Astrocyte (in vitro differentiated cells and primary cell): ENCODE results near the gene GOT1. TPM values are rescaled to one million over a fixed set of nuclear protein-coding genes. Genes with fewer than 3 reads are reported as not detected.
A peak's percentile ranks its signal among the peaks of the same experiment; 100 is the strongest.

ENCODE experiments used
- DNase-seq: peaks from one replicate; pipeline ENCODE4 v3.0.0-alpha.2; 2010; ENCODE audit warnings: low read depth
- FAIRE-seq: peaks from 2 replicates; lab custom pipeline; 2011; peaks lifted over from hg19 to GRCh38; lab: Jason Lieb, UNC
- H2AFZ ChIP-seq: 2 replicates; pipeline ENCODE4 v1.6.0; 2012; ENCODE audit warnings: low read depth, low read length, inconsistent platforms
- H3K27ac ChIP-seq: 2 replicates; pipeline ENCODE4 v1.5.1; 2011; ENCODE audit warnings: low read depth, low read length, inconsistent platforms
- H3K27me3 ChIP-seq: 2 replicates; pipeline ENCODE4 v1.6.0; 2011; ENCODE audit warnings: low read length, inconsistent platforms; ENCODE audit not compliant: insufficient read depth
- H3K36me3 ChIP-seq: 2 replicates; pipeline ENCODE4 v1.5.1; 2011; ENCODE audit warnings: low read length, inconsistent platforms; ENCODE audit not compliant: insufficient read depth
- H3K4me1 ChIP-seq: 2 replicates; pipeline ENCODE4 v1.5.1; 2011; ENCODE audit warnings: low read length, inconsistent platforms; ENCODE audit not compliant: insufficient read depth
- H3K4me2 ChIP-seq: 2 replicates; pipeline ENCODE4 v1.6.0; 2012; ENCODE audit warnings: low read length, inconsistent platforms
- H3K4me3 ChIP-seq: 2 replicates; pipeline ENCODE4 v1.5.1; 2011; ENCODE audit warnings: low read depth, mild to moderate bottlenecking, low read length, inconsistent platforms; ENCODE audit not compliant: insufficient read depth
- H3K79me2 ChIP-seq: 2 replicates; pipeline ENCODE4 v1.6.0; 2012; ENCODE audit warnings: mild to moderate bottlenecking, low read length, inconsistent platforms; ENCODE audit not compliant: insufficient read depth
- H3K9ac ChIP-seq: 2 replicates; pipeline ENCODE4 v1.6.0; 2012; ENCODE audit warnings: mild to moderate bottlenecking, low read length, inconsistent platforms
- H3K9me3 ChIP-seq: 2 replicates; pipeline ENCODE4 v1.5.1; 2012; ENCODE audit warnings: low read depth, mild to moderate bottlenecking, low read length, inconsistent platforms; ENCODE audit not compliant: insufficient read depth
- H4K20me1 ChIP-seq: 2 replicates; pipeline ENCODE4 v1.6.0; 2012; ENCODE audit warnings: low read length, inconsistent platforms; ENCODE audit not compliant: insufficient read depth
- H3K27ac Mint-ChIP-seq: one replicate; pipeline ENCODE4 v1.8.0; 2021; ENCODE audit warnings: mild to moderate bottlenecking, mixed read lengths; ENCODE audit not compliant: unreplicated experiment
- H3K27me3 Mint-ChIP-seq: one replicate; pipeline ENCODE4 v1.8.0; 2021; ENCODE audit warnings: low read depth, mixed read lengths; ENCODE audit not compliant: unreplicated experiment
- H3K36me3 Mint-ChIP-seq: one replicate; pipeline ENCODE4 v1.8.0; 2021; ENCODE audit warnings: low read depth, mixed read lengths; ENCODE audit not compliant: unreplicated experiment
- H3K4me1 Mint-ChIP-seq: one replicate; pipeline ENCODE4 v1.8.0; 2021; ENCODE audit warnings: low read depth, mixed read lengths; ENCODE audit not compliant: unreplicated experiment
- H3K4me3 Mint-ChIP-seq: one replicate; pipeline ENCODE4 v1.8.0; 2021; ENCODE audit warnings: mild to moderate bottlenecking, moderate library complexity, mixed read lengths; ENCODE audit not compliant: unreplicated experiment
- H3K9me3 Mint-ChIP-seq: one replicate; pipeline ENCODE4 v1.8.0; 2021; ENCODE audit warnings: mild to moderate bottlenecking, mixed read lengths; ENCODE audit not compliant: unreplicated experiment
- EZH2 ChIP-seq: IDR thresholded peaks from 2 replicates; pipeline ENCODE4 v1.6.1; 2012; ENCODE audit warnings: mild to moderate bottlenecking, low read length, inconsistent platforms; ENCODE audit not compliant: insufficient read depth
- total RNA-seq: library from RNA; stranded (reverse); gene quantifications from 2 replicates; pipeline ENCODE4 v1.2.1, GENCODE V29; 2021
- TF ChIP-seq, protein P1 (sequence below): IDR thresholded peaks from 2 replicates; pipeline ENCODE4 v1.5.1; 2011; ENCODE audit warnings: low read depth, mild to moderate bottlenecking, inconsistent platforms, low read length, moderate library complexity; ENCODE audit not compliant: insufficient read depth

The GOT1 gene
- total RNA-seq, 1 donor from 2014 or later = 46.8 TPM

DNA sequence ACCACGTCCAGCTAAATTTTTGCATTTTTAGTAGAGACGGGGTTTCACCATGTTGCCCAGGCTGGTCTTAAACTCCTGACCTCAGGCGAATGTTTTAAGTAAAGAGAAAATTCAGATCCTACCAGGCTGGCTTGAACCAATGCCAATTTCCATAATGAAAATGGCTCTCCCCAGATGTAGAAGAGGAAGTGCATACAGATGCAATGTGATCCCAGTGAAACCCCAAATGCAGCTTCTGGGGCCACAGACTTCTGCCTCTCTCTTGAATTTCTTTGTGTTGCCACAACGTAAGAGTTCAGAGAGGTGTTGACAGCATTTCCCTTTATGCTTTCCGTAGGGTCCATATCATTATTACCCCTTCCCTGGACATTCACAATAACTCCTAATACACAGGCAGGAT is 29.6 kb upstream of the GOT1 start:
- no peak for DNase-seq
- no peak overlapping the region for H3K4me3 ChIP-seq

DNA sequence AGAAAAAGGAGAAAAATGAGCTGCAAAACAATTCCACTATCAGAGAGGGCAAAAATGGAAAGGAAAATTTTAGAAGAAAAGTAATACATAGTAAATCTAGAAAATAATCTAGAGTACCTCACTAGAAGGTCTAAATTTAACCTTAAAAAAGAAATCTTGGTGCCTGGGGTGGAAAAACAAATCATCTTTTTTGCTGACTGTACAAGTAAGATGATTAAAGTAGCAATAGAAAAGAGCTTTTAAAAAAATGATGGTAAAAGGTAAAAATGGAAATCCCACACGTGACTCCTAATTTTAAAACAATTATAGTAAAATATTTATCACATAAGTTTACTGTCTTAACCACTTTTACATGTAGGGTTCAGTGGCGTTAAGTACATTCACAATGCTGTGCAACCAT is 28.8 kb upstream of the GOT1 start:
- H3K27ac Mint-ChIP-seq = no peak overlapping the region
- H3K27me3 Mint-ChIP-seq = peaks cover 8% of the 10 kb centered on the region

More for the DNA sequence above, 29.6 kb upstream of the GOT1 start:
- no peaks in the 10 kb centered on the region for H3K4me1 ChIP-seq
- H3K4me3 Mint-ChIP-seq = no peak overlapping the region
- peaks cover 4% of the 10 kb centered on the region for H3K9me3 Mint-ChIP-seq
- no peaks in the 10 kb centered on the region for H3K36me3 ChIP-seq
- H3K27me3 Mint-ChIP-seq = peaks cover 8% of the 10 kb centered on the region
- peaks cover 2% of the 10 kb centered on the region for H3K9me3 ChIP-seq
- H3K36me3 Mint-ChIP-seq = no peaks in the 10 kb centered on the region
- H3K27ac Mint-ChIP-seq = no peak overlapping the region
- no peak for FAIRE-seq
- no peak for TF ChIP-seq EZH2
- TF ChIP-seq, protein P1, sequence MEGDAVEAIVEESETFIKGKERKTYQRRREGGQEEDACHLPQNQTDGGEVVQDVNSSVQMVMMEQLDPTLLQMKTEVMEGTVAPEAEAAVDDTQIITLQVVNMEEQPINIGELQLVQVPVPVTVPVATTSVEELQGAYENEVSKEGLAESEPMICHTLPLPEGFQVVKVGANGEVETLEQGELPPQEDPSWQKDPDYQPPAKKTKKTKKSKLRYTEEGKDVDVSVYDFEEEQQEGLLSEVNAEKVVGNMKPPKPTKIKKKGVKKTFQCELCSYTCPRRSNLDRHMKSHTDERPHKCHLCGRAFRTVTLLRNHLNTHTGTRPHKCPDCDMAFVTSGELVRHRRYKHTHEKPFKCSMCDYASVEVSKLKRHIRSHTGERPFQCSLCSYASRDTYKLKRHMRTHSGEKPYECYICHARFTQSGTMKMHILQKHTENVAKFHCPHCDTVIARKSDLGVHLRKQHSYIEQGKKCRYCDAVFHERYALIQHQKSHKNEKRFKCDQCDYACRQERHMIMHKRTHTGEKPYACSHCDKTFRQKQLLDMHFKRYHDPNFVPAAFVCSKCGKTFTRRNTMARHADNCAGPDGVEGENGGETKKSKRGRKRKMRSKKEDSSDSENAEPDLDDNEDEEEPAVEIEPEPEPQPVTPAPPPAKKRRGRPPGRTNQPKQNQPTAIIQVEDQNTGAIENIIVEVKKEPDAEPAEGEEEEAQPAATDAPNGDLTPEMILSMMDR = no peak
- peaks cover 9% of the 10 kb centered on the region for H3K4me1 Mint-ChIP-seq
- no peak overlapping the region for H3K9ac ChIP-seq
- no peak overlapping the region for H3K4me2 ChIP-seq
- H3K79me2 ChIP-seq = no peaks in the 10 kb centered on the region
- no peak overlapping the region for H3K27ac ChIP-seq
- H3K27me3 ChIP-seq = peaks cover 4% of the 10 kb centered on the region
- no peak overlapping the region for H2AFZ ChIP-seq
- H4K20me1 ChIP-seq = no peaks in the 10 kb centered on the region

DNA sequence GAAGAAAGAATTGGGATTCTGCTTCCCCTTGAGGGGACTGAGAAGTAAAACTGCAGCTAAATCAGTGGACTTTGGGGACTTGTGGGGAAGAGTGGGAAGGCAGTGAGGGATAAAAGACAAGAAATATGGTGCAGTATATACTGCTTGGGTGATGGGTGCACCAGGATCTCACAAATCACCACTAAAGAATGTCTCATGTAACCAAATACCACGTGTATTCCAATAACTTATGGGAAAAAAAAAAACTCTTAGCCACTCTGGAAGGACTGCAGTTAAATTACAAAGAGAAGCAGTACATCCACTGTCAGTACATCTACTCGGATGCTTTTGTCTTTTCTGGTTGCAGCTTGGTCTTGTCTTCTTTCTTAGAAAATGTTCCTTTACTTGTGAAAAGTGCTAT is 27.4 kb upstream of the GOT1 start:
- peaks cover 11% of the 10 kb centered on the region for H3K27me3 Mint-ChIP-seq
- H3K36me3 Mint-ChIP-seq = no peaks in the 10 kb centered on the region
- peak overlapping the region; percentile 4 for H3K27ac Mint-ChIP-seq
- DNase-seq (peak; percentile 34), FAIRE-seq (no peak)
- H3K9me3 Mint-ChIP-seq = peaks cover 4% of the 10 kb centered on the region
- Histone ChIP-seq H3K4me2 (no peak overlapping the region), H4K20me1 (no peaks in the 10 kb centered on the region), H3K36me3 (no peaks in the 10 kb centered on the region), H3K79me2 (no peaks in the 10 kb centered on the region), H3K4me1 (no peaks in the 10 kb centered on the region), H2AFZ (no peak overlapping the region), H3K9me3 (peaks cover 2% of the 10 kb centered on the region), H3K4me3 (no peak overlapping the region), H3K9ac (no peak overlapping the region), H3K27me3 (peaks cover 13% of the 10 kb centered on the region), H3K27ac (no peak overlapping the region)
- no peak for TF ChIP-seq EZH2
- TF ChIP-seq, protein P1 = no peak
- H3K4me3 Mint-ChIP-seq = no peak overlapping the region
- peaks cover 9% of the 10 kb centered on the region for H3K4me1 Mint-ChIP-seq

More for the DNA sequence above, 28.8 kb upstream of the GOT1 start:
- no peak overlapping the region for H3K4me3 Mint-ChIP-seq
- Histone ChIP-seq H3K4me2 (no peak overlapping the region), H3K9me3 (peaks cover 2% of the 10 kb centered on the region), H4K20me1 (no peaks in the 10 kb centered on the region), H2AFZ (no peak overlapping the region), H3K4me3 (no peak overlapping the region), H3K27ac (no peak overlapping the region), H3K27me3 (peaks cover 7% of the 10 kb centered on the region), H3K4me1 (no peaks in the 10 kb centered on the region), H3K36me3 (no peaks in the 10 kb centered on the region), H3K79me2 (no peaks in the 10 kb centered on the region), H3K9ac (no peak overlapping the region)
- no peaks in the 10 kb centered on the region for H3K36me3 Mint-ChIP-seq
- peaks cover 4% of the 10 kb centered on the region for H3K9me3 Mint-ChIP-seq
- TF ChIP-seq EZH2 = no peak
- TF ChIP-seq, protein P1 = no peak
- FAIRE-seq (no peak), DNase-seq (no peak)
- H3K4me1 Mint-ChIP-seq = peaks cover 9% of the 10 kb centered on the region
